GM21526 (cell line): ENCODE measurements around the gene ACSM4.
"Not testable (repeated sequence)": the region's sequence is repeated elsewhere in the genome, so short reads cannot be mapped to it uniquely, and the experiment has no call there.

ENCODE experiments used
- ATAC-seq: cut with Tn5 transposase; IDR thresholded peaks from one replicate; pipeline ENCODE4 v1.9.1; 2021; ENCODE audit warnings: moderate library complexity; ENCODE audit not compliant: unreplicated experiment, low FRiP score

Gene ACSM4

GRCh38 chr12:7303772-7304171 lies at the start of gene ACSM4:
Gene ACSM4, plus strand, starts transcription at chr12:7304072. Its CDS starts 260 bp downstream, at chr12:7304332.
- no peak for ATAC-seq

- no peak for ATAC-seq
These were observed 44.8 kb upstream of the ACSM4 start for GRCh38 chr12:7259060-7259459.

- ATAC-seq = no peak
These were observed 39.3 kb upstream of the ACSM4 start for GRCh38 chr12:7264538-7264937.

- no peak for ATAC-seq
These were observed 38.6 kb upstream of the ACSM4 start for GRCh38 chr12:7265251-7265650.

GRCh38 chr12:7269273-7269672 lies 34.6 kb upstream of the ACSM4 start:
- no peak for ATAC-seq

GRCh38 chr12:7271893-7272514 lies 31.9 kb upstream of the ACSM4 start:
- ATAC-seq = no peak

- ATAC-seq = not testable (repeated sequence)
These were observed 28.4 kb upstream of the ACSM4 start for GRCh38 chr12:7275482-7275881.

GRCh38 chr12:7282844-7283243 lies 21.0 kb upstream of the ACSM4 start:
- ATAC-seq = no peak

GRCh38 chr12:7289743-7290142 lies 14.1 kb upstream of the ACSM4 start:
- no peak for ATAC-seq

- not testable (repeated sequence) for ATAC-seq
These were observed 13.3 kb upstream of the ACSM4 start for GRCh38 chr12:7290588-7290987.

- no peak for ATAC-seq
These were observed 11.6 kb upstream of the ACSM4 start for GRCh38 chr12:7292300-7292699.

GRCh38 chr12:7293670-7294069 lies 10.2 kb upstream of the ACSM4 start:
- ATAC-seq = no peak

GRCh38 chr12:7295529-7295928 lies 8.3 kb upstream of the ACSM4 start:
- no peak for ATAC-seq

GRCh38 chr12:7297865-7298264 lies 6.0 kb upstream of the ACSM4 start:
- no peak for ATAC-seq

- no peak for ATAC-seq
These were observed 1.4 kb upstream of the ACSM4 start for GRCh38 chr12:7302266-7302986.

GRCh38 chr12:7303230-7303629 lies 642 bp upstream of the ACSM4 start:
- no peak for ATAC-seq

GRCh38 chr12:7304456-7304855 lies 584 bp downstream of the ACSM4 start:
- no peak for ATAC-seq

- no peak for ATAC-seq
These were observed 6.2 kb downstream of the ACSM4 start for GRCh38 chr12:7310070-7310469.

GRCh38 chr12:7319930-7320329 lies 16.1 kb downstream of the ACSM4 start:
- ATAC-seq = no peak

- ATAC-seq = no peak
These were observed 17.8 kb downstream of the ACSM4 start for GRCh38 chr12:7321624-7322023.

- no peak for ATAC-seq
These were observed 18.7 kb downstream of the ACSM4 start for GRCh38 chr12:7322599-7322998.

- no peak for ATAC-seq
These were observed 20.3 kb downstream of the ACSM4 start for GRCh38 chr12:7324176-7324575.
